HuH-7 (cell line): Measurements from ENCODE around the gene GP5.

Experiments used
- DNase-seq: peaks from one replicate; pipeline ENCODE4 v3.0.0; 2011; ENCODE audit warnings: low spot score

Gene GP5

GRCh38 chr3:194348354-194348753 is 50.7 kb downstream of the GP5 start:
- no peak for DNase-seq

- DNase-seq = no peak
Measured at GRCh38 chr3:194346621-194347020, 52.4 kb downstream of the GP5 start.

- no peak for DNase-seq
Measured at GRCh38 chr3:194346035-194346434, 53.0 kb downstream of the GP5 start.
